GM19467 (cell line): ENCODE measurements around the gene TFPI.

Experiments
- ATAC-seq: cut with Tn5 transposase; IDR thresholded peaks from one replicate; pipeline ENCODE4 v1.9.1; 2021; ENCODE audit warnings: mild to moderate bottlenecking, moderate library complexity; ENCODE audit not compliant: unreplicated experiment

Gene TFPI

GRCh38 chr2:187470698-187471097 lies 83.5 kb downstream of the TFPI start:
- ATAC-seq: no peak

- ATAC-seq: no peak
Measured at GRCh38 chr2:187469538-187469937, 84.7 kb downstream of the TFPI start.

- ATAC-seq: no peak
Measured at GRCh38 chr2:187468262-187468661, 86.0 kb downstream of the TFPI start.

- ATAC-seq: no peak
Measured at GRCh38 chr2:187466129-187466792, 88.0 kb downstream of the TFPI start.

- ATAC-seq: no peak
Measured at GRCh38 chr2:187462839-187463238, 91.4 kb downstream of the TFPI start.

- no peak for ATAC-seq
Measured at GRCh38 chr2:187461294-187462261, 92.7 kb downstream of the TFPI start.

- ATAC-seq: no peak
Measured at GRCh38 chr2:187459256-187459655, 95.0 kb downstream of the TFPI start.

- no peak for ATAC-seq
Measured at GRCh38 chr2:187453078-187453641, 101.1 kb downstream of the TFPI start.

- ATAC-seq: no peak
Measured at GRCh38 chr2:187451510-187451909, 102.7 kb downstream of the TFPI start.

GRCh38 chr2:187447336-187447735 lies 106.9 kb downstream of the TFPI start:
- ATAC-seq: no peak

- ATAC-seq: no peak
Measured at GRCh38 chr2:187446711-187447110, 107.5 kb downstream of the TFPI start.

- ATAC-seq: no peak
Measured at GRCh38 chr2:187445051-187445450, 109.2 kb downstream of the TFPI start.

- ATAC-seq: no peak
Measured at GRCh38 chr2:187442778-187443177, 111.5 kb downstream of the TFPI start.

GRCh38 chr2:187442378-187442777 lies 111.9 kb downstream of the TFPI start:
- no peak for ATAC-seq

GRCh38 chr2:187440101-187440675 lies 114.0 kb downstream of the TFPI start:
- ATAC-seq: no peak

- ATAC-seq: no peak
Measured at GRCh38 chr2:187438455-187438854, 115.8 kb downstream of the TFPI start.

- ATAC-seq: no peak
Measured at GRCh38 chr2:187435756-187436155, 118.5 kb downstream of the TFPI start.

- no peak for ATAC-seq
Measured at GRCh38 chr2:187435078-187435477, 119.2 kb downstream of the TFPI start.

- no peak for ATAC-seq
Measured at GRCh38 chr2:187434342-187434785, 119.9 kb downstream of the TFPI start.

- no peak for ATAC-seq
Measured at GRCh38 chr2:187431911-187432310, 122.3 kb downstream of the TFPI start.

GRCh38 chr2:187429989-187430388 lies 124.2 kb downstream of the TFPI start:
- ATAC-seq: no peak
